WTC11 (cell line): ENCODE data around the gene DHTKD1.

Experiments
- ATF2 ChIP-seq: sonication (generic); formaldehyde crosslinking; IDR thresholded peaks from 2 replicates; pipeline ENCODE4 v1.8.1; 2022; ENCODE audit warnings: low read depth, missing genetic modification reagents, borderline replicate concordance
- CBFB ChIP-seq: sonication (generic); formaldehyde crosslinking; IDR thresholded peaks from 2 replicates; pipeline ENCODE4 v1.8.1; 2022; ENCODE audit warnings: mild to moderate bottlenecking, low read depth, missing genetic modification reagents
- CTCF ChIP-seq: fragments of 200-600 bp; IDR thresholded peaks from 2 replicates; pipeline ENCODE4 v1.8.0; 2022; ENCODE audit warnings: antibody characterized with exemption
- ETV6 ChIP-seq: sonication (generic); formaldehyde crosslinking; IDR thresholded peaks from 2 replicates; pipeline ENCODE4 v1.8.1; 2022; ENCODE audit warnings: mild to moderate bottlenecking, missing genetic modification reagents
- MXD4 ChIP-seq: fragments of 250-450 bp; sonication (Bioruptor Pico); IDR thresholded peaks from 2 replicates; pipeline ENCODE4 v1.8.0; 2021; ENCODE audit warnings: mild to moderate bottlenecking, moderate library complexity, borderline replicate concordance
- USF2 ChIP-seq: sonication (generic); formaldehyde crosslinking; IDR thresholded peaks from 2 replicates; pipeline ENCODE4 v1.8.1; 2023; ENCODE audit warnings: mild to moderate bottlenecking, missing genetic modification reagents, moderate library complexity
- ZNF138 ChIP-seq: sonication (generic); formaldehyde crosslinking; conservative IDR thresholded peaks from 2 replicates; pipeline ENCODE4 v1.8.1; 2022; ENCODE audit warnings: mild to moderate bottlenecking, moderate library complexity, missing genetic modification reagents
- TF ChIP-seq, protein P1 (sequence below): fragments of 250-450 bp; sonication (Bioruptor Pico); IDR thresholded peaks from 2 replicates; pipeline ENCODE4 v2.1.2; 2022; ENCODE audit warnings: mild to moderate bottlenecking, moderate library complexity
- TF ChIP-seq, protein P2 (sequence below): sonication (generic); formaldehyde crosslinking; IDR thresholded peaks from 2 replicates; pipeline ENCODE4 v1.8.1; 2022; ENCODE audit warnings: mild to moderate bottlenecking, missing genetic modification reagents, moderate library complexity, borderline replicate concordance
- TF ChIP-seq, protein P3 (sequence below): sonication (generic); formaldehyde crosslinking; IDR thresholded peaks from 2 replicates; pipeline ENCODE4 v1.8.1; 2023; ENCODE audit warnings: mild to moderate bottlenecking, missing genetic modification reagents, borderline replicate concordance

DNA sequence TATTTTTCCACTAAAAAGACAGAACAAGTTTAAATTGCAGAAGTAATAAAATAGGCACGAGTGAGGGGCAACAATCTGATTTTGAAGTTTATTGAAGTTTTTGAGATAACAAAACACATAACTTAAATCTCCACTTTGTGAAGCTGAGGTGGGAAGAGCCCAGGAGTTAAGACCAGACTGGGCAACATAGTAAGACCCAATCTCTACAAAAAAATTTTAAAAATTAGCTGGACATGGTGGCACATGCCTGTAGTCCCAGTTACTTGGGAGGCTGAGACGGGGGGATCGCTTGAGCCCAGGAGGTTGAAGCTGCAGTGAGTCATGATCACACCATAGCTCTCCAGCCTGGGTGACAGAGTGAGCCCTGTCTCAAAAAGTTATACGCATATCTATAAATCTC, 37.4 kb upstream of the DHTKD1 start:
- TF ChIP-seq ATF2 (no peak), CTCF (no peak), USF2 (CRISPR knock-in tag) (no peak), ETV6 (CRISPR knock-in tag) (no peak), CBFB (no peak), ZNF138 (CRISPR knock-in tag) (no peak), MXD4 (no peak)
- TF ChIP-seq, protein P1, sequence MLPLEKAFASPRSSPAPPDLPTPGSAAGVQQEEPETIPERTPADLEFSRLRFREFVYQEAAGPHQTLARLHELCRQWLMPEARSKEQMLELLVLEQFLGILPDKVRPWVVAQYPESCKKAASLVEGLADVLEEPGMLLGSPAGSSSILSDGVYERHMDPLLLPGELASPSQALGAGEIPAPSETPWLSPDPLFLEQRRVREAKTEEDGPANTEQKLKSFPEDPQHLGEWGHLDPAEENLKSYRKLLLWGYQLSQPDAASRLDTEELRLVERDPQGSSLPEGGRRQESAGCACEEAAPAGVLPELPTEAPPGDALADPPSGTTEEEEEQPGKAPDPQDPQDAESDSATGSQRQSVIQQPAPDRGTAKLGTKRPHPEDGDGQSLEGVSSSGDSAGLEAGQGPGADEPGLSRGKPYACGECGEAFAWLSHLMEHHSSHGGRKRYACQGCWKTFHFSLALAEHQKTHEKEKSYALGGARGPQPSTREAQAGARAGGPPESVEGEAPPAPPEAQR (CRISPR knock-in tag): no peak
- TF ChIP-seq, protein P2, sequence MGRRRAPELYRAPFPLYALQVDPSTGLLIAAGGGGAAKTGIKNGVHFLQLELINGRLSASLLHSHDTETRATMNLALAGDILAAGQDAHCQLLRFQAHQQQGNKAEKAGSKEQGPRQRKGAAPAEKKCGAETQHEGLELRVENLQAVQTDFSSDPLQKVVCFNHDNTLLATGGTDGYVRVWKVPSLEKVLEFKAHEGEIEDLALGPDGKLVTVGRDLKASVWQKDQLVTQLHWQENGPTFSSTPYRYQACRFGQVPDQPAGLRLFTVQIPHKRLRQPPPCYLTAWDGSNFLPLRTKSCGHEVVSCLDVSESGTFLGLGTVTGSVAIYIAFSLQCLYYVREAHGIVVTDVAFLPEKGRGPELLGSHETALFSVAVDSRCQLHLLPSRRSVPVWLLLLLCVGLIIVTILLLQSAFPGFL (CRISPR knock-in tag): no peak
- TF ChIP-seq, protein P3, sequence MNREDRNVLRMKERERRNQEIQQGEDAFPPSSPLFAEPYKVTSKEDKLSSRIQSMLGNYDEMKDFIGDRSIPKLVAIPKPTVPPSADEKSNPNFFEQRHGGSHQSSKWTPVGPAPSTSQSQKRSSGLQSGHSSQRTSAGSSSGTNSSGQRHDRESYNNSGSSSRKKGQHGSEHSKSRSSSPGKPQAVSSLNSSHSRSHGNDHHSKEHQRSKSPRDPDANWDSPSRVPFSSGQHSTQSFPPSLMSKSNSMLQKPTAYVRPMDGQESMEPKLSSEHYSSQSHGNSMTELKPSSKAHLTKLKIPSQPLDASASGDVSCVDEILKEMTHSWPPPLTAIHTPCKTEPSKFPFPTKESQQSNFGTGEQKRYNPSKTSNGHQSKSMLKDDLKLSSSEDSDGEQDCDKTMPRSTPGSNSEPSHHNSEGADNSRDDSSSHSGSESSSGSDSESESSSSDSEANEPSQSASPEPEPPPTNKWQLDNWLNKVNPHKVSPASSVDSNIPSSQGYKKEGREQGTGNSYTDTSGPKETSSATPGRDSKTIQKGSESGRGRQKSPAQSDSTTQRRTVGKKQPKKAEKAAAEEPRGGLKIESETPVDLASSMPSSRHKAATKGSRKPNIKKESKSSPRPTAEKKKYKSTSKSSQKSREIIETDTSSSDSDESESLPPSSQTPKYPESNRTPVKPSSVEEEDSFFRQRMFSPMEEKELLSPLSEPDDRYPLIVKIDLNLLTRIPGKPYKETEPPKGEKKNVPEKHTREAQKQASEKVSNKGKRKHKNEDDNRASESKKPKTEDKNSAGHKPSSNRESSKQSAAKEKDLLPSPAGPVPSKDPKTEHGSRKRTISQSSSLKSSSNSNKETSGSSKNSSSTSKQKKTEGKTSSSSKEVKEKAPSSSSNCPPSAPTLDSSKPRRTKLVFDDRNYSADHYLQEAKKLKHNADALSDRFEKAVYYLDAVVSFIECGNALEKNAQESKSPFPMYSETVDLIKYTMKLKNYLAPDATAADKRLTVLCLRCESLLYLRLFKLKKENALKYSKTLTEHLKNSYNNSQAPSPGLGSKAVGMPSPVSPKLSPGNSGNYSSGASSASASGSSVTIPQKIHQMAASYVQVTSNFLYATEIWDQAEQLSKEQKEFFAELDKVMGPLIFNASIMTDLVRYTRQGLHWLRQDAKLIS: no peak
